ENCODE measurements around the gene KRTAP4-11. TPM values are rescaled to one million over a fixed set of nuclear protein-coding genes. Genes with fewer than 3 reads are reported as not detected.
"Not testable (repeated sequence)": the region's sequence is repeated elsewhere in the genome, so short reads cannot be mapped to it uniquely, and the experiment has no call there.

The KRTAP4-11 gene
- total RNA-seq, 1 donor from 2014 or later = not detected

- Mint-ChIP-seq H3K27me3 (no peaks in the 10 kb centered on the region), H3K27ac (no peak overlapping the region), H3K9me3 (peaks cover 10% of the 10 kb centered on the region), H3K4me1 (ENCODE audit: unreplicated experiment) (peaks cover 14% of the 10 kb centered on the region), H3K4me3 (no peak overlapping the region), H3K36me3 (peaks cover 5% of the 10 kb centered on the region)
- TF ChIP-seq CTCF (conservative IDR thresholded peaks at IDR 0.05) = no peak
- no peak for DNase-seq (ENCODE audit: extremely low spot score, unreplicated experiment)
Observed at GRCh38 chr17:41103896-41104295, 14.3 kb downstream of the KRTAP4-11 start.

- no peak within 1 kb of the TSS for H3K27ac Mint-ChIP-seq
Observed at GRCh38 chr17:41101586-41102259, 16.4 kb downstream of the KRTAP4-11 start, which contains the start of gene KRTAP4-16. TSS of gene KRTAP4-16 (minus strand) at chr17:41102209. CDS start at chr17:41102209, 0 bp downstream.

GRCh38 chr17:41099682-41100480 lies 18.3 kb downstream of the KRTAP4-11 start:
- H3K27ac Mint-ChIP-seq = peak overlapping the region; percentile 79
- not testable (repeated sequence) for H3K9me3 Mint-ChIP-seq; H3K36me3 Mint-ChIP-seq; DNase-seq (ENCODE audit: extremely low spot score, unreplicated experiment); H3K27me3 Mint-ChIP-seq
- peaks cover 13% of the 10 kb centered on the region for H3K4me1 Mint-ChIP-seq (ENCODE audit: unreplicated experiment)
- peak overlapping the region; percentile 46 for H3K4me3 Mint-ChIP-seq

More at GRCh38 chr17:41101586-41102259, 16.4 kb downstream of the KRTAP4-11 start, which contains the start of gene KRTAP4-16:
- Mint-ChIP-seq H3K4me3 (no peak within 1 kb of the TSS), H3K9me3 (peaks cover 6% of the 10 kb centered on the region), H3K27me3 (no peaks in the 10 kb centered on the region), H3K4me1 (ENCODE audit: unreplicated experiment) (peaks cover 14% of the 10 kb centered on the region), H3K36me3 (peaks cover 5% of the 10 kb centered on the region)
- no peak for TF ChIP-seq CTCF (conservative IDR thresholded peaks at IDR 0.05)
- DNase-seq (ENCODE audit: extremely low spot score, unreplicated experiment) = no peak

GRCh38 chr17:41098481-41098880 lies 19.7 kb downstream of the KRTAP4-11 start:
- no peaks in the 10 kb centered on the region for H3K27me3 Mint-ChIP-seq
- H3K4me3 Mint-ChIP-seq = no peak overlapping the region
- peaks cover 10% of the 10 kb centered on the region for H3K4me1 Mint-ChIP-seq (ENCODE audit: unreplicated experiment)
- DNase-seq (ENCODE audit: extremely low spot score, unreplicated experiment) = no peak
- H3K27ac Mint-ChIP-seq = no peak overlapping the region
- H3K9me3 Mint-ChIP-seq = peaks cover 6% of the 10 kb centered on the region
- TF ChIP-seq CTCF (conservative IDR thresholded peaks at IDR 0.05) = no peak
- H3K36me3 Mint-ChIP-seq = peaks cover 5% of the 10 kb centered on the region

GRCh38 chr17:41098042-41098441 lies 20.1 kb downstream of the KRTAP4-11 start, which contains the start of gene KRTAP4-8:
TSS of gene KRTAP4-8 (minus strand) at chr17:41098142. CDS start at chr17:41098084, 58 bp downstream.
- Mint-ChIP-seq H3K4me1 (ENCODE audit: unreplicated experiment) (peaks cover 10% of the 10 kb centered on the region), H3K4me3 (no peak within 1 kb of the TSS), H3K27ac (no peak within 1 kb of the TSS), H3K9me3 (peaks cover 6% of the 10 kb centered on the region), H3K27me3 (no peaks in the 10 kb centered on the region), H3K36me3 (peaks cover 5% of the 10 kb centered on the region)
- no peak for TF ChIP-seq CTCF (conservative IDR thresholded peaks at IDR 0.05)
- DNase-seq (ENCODE audit: extremely low spot score, unreplicated experiment) = no peak

GRCh38 chr17:41096055-41096454 lies 22.1 kb downstream of the KRTAP4-11 start:
- H3K27ac Mint-ChIP-seq = no peak overlapping the region
- peaks cover 10% of the 10 kb centered on the region for H3K4me1 Mint-ChIP-seq (ENCODE audit: unreplicated experiment)
- peaks cover 6% of the 10 kb centered on the region for H3K9me3 Mint-ChIP-seq
- TF ChIP-seq CTCF (conservative IDR thresholded peaks at IDR 0.05) = no peak
- H3K4me3 Mint-ChIP-seq = no peak overlapping the region
- DNase-seq (ENCODE audit: extremely low spot score, unreplicated experiment) = no peak
- no peaks in the 10 kb centered on the region for H3K27me3 Mint-ChIP-seq
- peaks cover 5% of the 10 kb centered on the region for H3K36me3 Mint-ChIP-seq

GRCh38 chr17:41088760-41089352 lies 29.3 kb downstream of the KRTAP4-11 start:
- H3K27ac Mint-ChIP-seq; H3K9me3 Mint-ChIP-seq; H3K4me1 Mint-ChIP-seq (ENCODE audit: unreplicated experiment); H3K36me3 Mint-ChIP-seq; H3K4me3 Mint-ChIP-seq; H3K27me3 Mint-ChIP-seq; DNase-seq (ENCODE audit: extremely low spot score, unreplicated experiment): not testable (repeated sequence)

GRCh38 chr17:41084100-41084856 lies 33.9 kb downstream of the KRTAP4-11 start, which contains the start of gene KRTAP4-7:
TSS of gene KRTAP4-7 (plus strand) at chr17:41084150. CDS start at chr17:41084207, 57 bp downstream.
- not testable (repeated sequence) for DNase-seq (ENCODE audit: extremely low spot score, unreplicated experiment); H3K27me3 Mint-ChIP-seq; H3K9me3 Mint-ChIP-seq; H3K4me1 Mint-ChIP-seq (ENCODE audit: unreplicated experiment); H3K27ac Mint-ChIP-seq; H3K4me3 Mint-ChIP-seq; H3K36me3 Mint-ChIP-seq

All from type B pancreatic cell (in vitro differentiated cells).